Neural progenitor cell (in vitro differentiated cells): ENCODE results near the gene RMND5A. TPM values are rescaled to one million over a fixed set of nuclear protein-coding genes. Genes with fewer than 3 reads are reported as not detected.

ENCODE experiments used
- DNase-seq: peaks from one replicate; pipeline ENCODE4 v3.0.0-alpha.2; 2016; ENCODE audit warnings: low spot score
- H2AFZ ChIP-seq: fragments of 200-600 bp; sonication (generic); replicated peaks from 2 replicates; pipeline ENCODE4 v1.6.1; 2016; ENCODE audit warnings: antibody characterized with exemption
- H3F3A ChIP-seq: fragments of 200-600 bp; sonication (generic); 2 replicates; pipeline ENCODE4 v1.6.1; 2016; ENCODE audit warnings: antibody characterized with exemption, low read depth
- H3K27ac ChIP-seq: fragments of 200-600 bp; sonication (generic); 2 replicates; pipeline ENCODE4 v1.5.1; 2016; ENCODE audit warnings: mild to moderate bottlenecking
- H3K27me3 ChIP-seq: fragments of 200-600 bp; sonication (generic); 2 replicates; pipeline ENCODE4 v1.6.1; 2016; ENCODE audit warnings: mild to moderate bottlenecking, moderate library complexity
- H3K36me3 ChIP-seq: fragments of 200-600 bp; sonication (generic); 2 replicates; pipeline ENCODE4 v1.5.1; 2016
- H3K4me1 ChIP-seq: fragments of 200-600 bp; sonication (generic); 2 replicates; pipeline ENCODE4 v1.6.1; 2016; ENCODE audit warnings: mixed run types
- H3K4me2 ChIP-seq: fragments of 200-600 bp; sonication (generic); 2 replicates; pipeline ENCODE4 v1.6.1; 2016
- H3K4me3 ChIP-seq: fragments of 200-600 bp; sonication (generic); 2 replicates; pipeline ENCODE4 v1.5.1; 2016
- H3K79me2 ChIP-seq: fragments of 200-600 bp; sonication (generic); 2 replicates; pipeline ENCODE4 v1.6.1; 2016; ENCODE audit warnings: low read depth
- H3K9ac ChIP-seq: fragments of 200-600 bp; sonication (generic); 2 replicates; pipeline ENCODE4 v1.6.1; 2016
- H3K9me3 ChIP-seq: fragments of 200-600 bp; sonication (generic); 2 replicates; pipeline ENCODE4 v1.5.1; 2016; ENCODE audit warnings: low read depth
- H4K20me1 ChIP-seq: fragments of 200-600 bp; sonication (generic); 2 replicates; pipeline ENCODE4 v1.6.1; 2016; ENCODE audit warnings: low read depth
- H3K27ac Mint-ChIP-seq: 3 replicates; pipeline ENCODE4 v1.8.0; 2021; ENCODE audit warnings: mixed read lengths
- H3K27me3 Mint-ChIP-seq: 2 replicates; pipeline ENCODE4 v1.8.0; 2022; ENCODE audit warnings: low read depth, mild to moderate bottlenecking, inconsistent platforms, moderate library complexity, mixed read lengths; ENCODE audit not compliant: insufficient read depth
- H3K36me3 Mint-ChIP-seq: 3 replicates; pipeline ENCODE4 v1.8.0; 2021; ENCODE audit warnings: mixed read lengths
- H3K4me1 Mint-ChIP-seq: 3 replicates; pipeline ENCODE4 v1.8.0; 2021; ENCODE audit warnings: mixed read lengths
- H3K4me3 Mint-ChIP-seq: 3 replicates; pipeline ENCODE4 v1.8.0; 2021; ENCODE audit warnings: mild to moderate bottlenecking, moderate library complexity, mixed read lengths
- H3K9me3 Mint-ChIP-seq: 3 replicates; pipeline ENCODE4 v1.8.0; 2020; ENCODE audit warnings: mixed read lengths
- EZH2 ChIP-seq: fragments of 200-600 bp; sonication (generic); IDR thresholded peaks from 2 replicates; pipeline ENCODE4 v1.6.1; 2017; ENCODE audit warnings: antibody characterized with exemption, mild to moderate bottlenecking, moderate library complexity
- EZH2phosphoT487 ChIP-seq: fragments of 200-600 bp; sonication (generic); IDR thresholded peaks from 2 replicates; pipeline ENCODE4 v1.6.1; 2017; ENCODE audit warnings: antibody characterized with exemption
- total RNA-seq: library from RNA; depleted of rRNA; stranded (reverse); fragments of >200 nt; gene quantifications from 2 replicates; pipeline ENCODE4 v1.2.3, GENCODE V29; 2015; ENCODE audit warnings: low replicate concordance
- TF ChIP-seq, protein P1 (sequence below): fragments of 200-600 bp; sonication (generic); IDR thresholded peaks from 2 replicates; pipeline ENCODE4 v1.5.1; 2017; ENCODE audit warnings: antibody characterized with exemption, mild to moderate bottlenecking

RMND5A gene
- total RNA-seq, 1 donor from 2014 or later, result 107 TPM

DNA sequence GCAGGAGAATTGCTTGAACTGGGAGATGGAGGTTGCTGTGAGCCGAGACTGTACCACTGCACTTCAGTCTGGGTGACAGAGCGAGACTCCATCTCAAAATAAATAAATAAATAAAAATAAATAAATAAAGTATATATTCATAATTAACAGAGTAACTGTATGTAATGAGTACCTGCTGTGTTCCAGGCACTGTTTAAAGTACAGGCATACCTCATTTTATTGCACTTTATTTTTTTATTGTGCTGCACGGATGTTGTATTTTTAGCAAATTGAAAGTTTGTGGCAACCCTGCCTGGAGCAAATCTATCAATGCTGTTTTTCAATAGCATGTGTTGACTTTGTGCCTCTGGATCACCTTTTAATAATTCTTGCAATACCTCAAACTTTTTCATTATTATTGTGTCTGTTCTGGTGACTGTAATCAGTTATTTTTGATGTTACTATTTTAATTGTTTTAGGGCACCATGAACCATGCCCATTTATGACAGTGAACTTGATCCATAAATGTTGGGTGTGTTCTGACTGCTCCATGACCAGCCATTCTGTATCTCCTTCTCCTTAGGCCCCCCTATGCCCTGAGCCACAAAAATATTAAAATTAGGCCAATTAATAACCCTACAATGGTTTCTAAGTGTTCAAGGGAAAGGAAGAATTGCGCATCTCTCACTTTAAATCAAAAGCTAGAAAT lies 98.2 kb downstream of the RMND5A start:
- Mint-ChIP-seq H3K9me3 (peaks cover 11% of the 10 kb centered on the region), H3K27me3 (peaks cover 2% of the 10 kb centered on the region), H3K27ac (no peak overlapping the region), H3K4me3 (no peak overlapping the region), H3K4me1 (no peaks in the 10 kb centered on the region), H3K36me3 (no peaks in the 10 kb centered on the region)
- no peak for DNase-seq
- H3K9ac ChIP-seq, result no peak overlapping the region
- TF ChIP-seq EZH2 (no peak), EZH2phosphoT487 (no peak)
- TF ChIP-seq, protein P1, sequence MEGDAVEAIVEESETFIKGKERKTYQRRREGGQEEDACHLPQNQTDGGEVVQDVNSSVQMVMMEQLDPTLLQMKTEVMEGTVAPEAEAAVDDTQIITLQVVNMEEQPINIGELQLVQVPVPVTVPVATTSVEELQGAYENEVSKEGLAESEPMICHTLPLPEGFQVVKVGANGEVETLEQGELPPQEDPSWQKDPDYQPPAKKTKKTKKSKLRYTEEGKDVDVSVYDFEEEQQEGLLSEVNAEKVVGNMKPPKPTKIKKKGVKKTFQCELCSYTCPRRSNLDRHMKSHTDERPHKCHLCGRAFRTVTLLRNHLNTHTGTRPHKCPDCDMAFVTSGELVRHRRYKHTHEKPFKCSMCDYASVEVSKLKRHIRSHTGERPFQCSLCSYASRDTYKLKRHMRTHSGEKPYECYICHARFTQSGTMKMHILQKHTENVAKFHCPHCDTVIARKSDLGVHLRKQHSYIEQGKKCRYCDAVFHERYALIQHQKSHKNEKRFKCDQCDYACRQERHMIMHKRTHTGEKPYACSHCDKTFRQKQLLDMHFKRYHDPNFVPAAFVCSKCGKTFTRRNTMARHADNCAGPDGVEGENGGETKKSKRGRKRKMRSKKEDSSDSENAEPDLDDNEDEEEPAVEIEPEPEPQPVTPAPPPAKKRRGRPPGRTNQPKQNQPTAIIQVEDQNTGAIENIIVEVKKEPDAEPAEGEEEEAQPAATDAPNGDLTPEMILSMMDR, result no peak
- H3K79me2 ChIP-seq, result no peaks in the 10 kb centered on the region
- no peaks in the 10 kb centered on the region for H3K4me1 ChIP-seq
- H2AFZ ChIP-seq, result no peak overlapping the region
- peaks cover 6% of the 10 kb centered on the region for H3K9me3 ChIP-seq
- no peaks in the 10 kb centered on the region for H3K27me3 ChIP-seq
- H3F3A ChIP-seq, result no peaks in the 10 kb centered on the region
- H4K20me1 ChIP-seq, result no peaks in the 10 kb centered on the region
- H3K4me2 ChIP-seq, result no peak overlapping the region
- no peak overlapping the region for H3K27ac ChIP-seq
- H3K4me3 ChIP-seq, result no peak overlapping the region
- H3K36me3 ChIP-seq, result no peaks in the 10 kb centered on the region

DNA sequence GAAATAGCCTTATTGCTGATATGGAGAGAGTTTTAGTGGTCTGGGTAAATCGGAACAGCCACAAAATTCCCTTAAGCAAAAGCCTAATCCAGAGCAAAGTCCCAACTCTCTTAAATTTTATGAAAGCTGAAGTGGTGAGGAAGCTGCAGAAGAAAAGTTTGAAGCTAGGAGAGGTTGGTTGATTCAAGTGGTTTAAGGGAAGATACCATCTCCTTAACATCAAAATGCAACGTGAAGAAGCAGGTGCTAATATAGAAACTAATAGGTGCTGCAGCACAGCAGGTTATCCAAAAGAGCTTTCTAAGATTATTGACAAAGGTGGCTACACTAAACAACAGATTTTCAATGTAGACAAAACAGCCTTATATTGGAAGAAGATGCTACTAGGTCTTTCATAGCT lies 98.9 kb downstream of the RMND5A start:
- no peak overlapping the region for H3K27ac ChIP-seq
- H3K36me3 ChIP-seq, result no peaks in the 10 kb centered on the region
- no peak overlapping the region for H3K4me3 Mint-ChIP-seq
- no peaks in the 10 kb centered on the region for H3K4me1 ChIP-seq
- no peaks in the 10 kb centered on the region for H3F3A ChIP-seq
- no peak overlapping the region for H3K4me2 ChIP-seq
- no peak overlapping the region for H3K27ac Mint-ChIP-seq
- H3K9me3 Mint-ChIP-seq, result peaks cover 11% of the 10 kb centered on the region
- H3K27me3 ChIP-seq, result no peaks in the 10 kb centered on the region
- no peaks in the 10 kb centered on the region for H3K79me2 ChIP-seq
- H4K20me1 ChIP-seq, result no peaks in the 10 kb centered on the region
- H3K9me3 ChIP-seq, result peaks cover 6% of the 10 kb centered on the region
- H3K27me3 Mint-ChIP-seq, result peaks cover 2% of the 10 kb centered on the region
- no peaks in the 10 kb centered on the region for H3K4me1 Mint-ChIP-seq
- TF ChIP-seq, protein P1, result no peak
- no peak for TF ChIP-seq EZH2phosphoT487
- no peak for TF ChIP-seq EZH2
- H3K36me3 Mint-ChIP-seq, result no peaks in the 10 kb centered on the region
- H3K9ac ChIP-seq, result no peak overlapping the region
- DNase-seq, result no peak
- H2AFZ ChIP-seq, result no peak overlapping the region
- H3K4me3 ChIP-seq, result no peak overlapping the region

GRCh38 chr2:86821306-86821705 lies 101.2 kb downstream of the RMND5A start:
- H3K9me3 ChIP-seq, result peaks cover 6% of the 10 kb centered on the region
- H2AFZ ChIP-seq, result no peak overlapping the region
- Mint-ChIP-seq H3K36me3 (no peaks in the 10 kb centered on the region), H3K27ac (no peak overlapping the region), H3K27me3 (peaks cover 2% of the 10 kb centered on the region), H3K4me3 (no peak overlapping the region), H3K9me3 (peaks cover 11% of the 10 kb centered on the region), H3K4me1 (peaks cover 5% of the 10 kb centered on the region)
- no peak overlapping the region for H3K9ac ChIP-seq
- H3K36me3 ChIP-seq, result no peaks in the 10 kb centered on the region
- H3K4me2 ChIP-seq, result no peak overlapping the region
- H3K27ac ChIP-seq, result no peak overlapping the region
- H3K79me2 ChIP-seq, result no peaks in the 10 kb centered on the region
- TF ChIP-seq EZH2, result no peak
- TF ChIP-seq, protein P1, result no peak
- TF ChIP-seq EZH2phosphoT487, result no peak
- no peaks in the 10 kb centered on the region for H4K20me1 ChIP-seq
- DNase-seq, result no peak
- no peak overlapping the region for H3K4me3 ChIP-seq
- no peaks in the 10 kb centered on the region for H3K4me1 ChIP-seq
- H3K27me3 ChIP-seq, result no peaks in the 10 kb centered on the region
- H3F3A ChIP-seq, result no peaks in the 10 kb centered on the region
